ENCODE measurements around the gene ARHGEF2.

ARHGEF2 gene

DNA sequence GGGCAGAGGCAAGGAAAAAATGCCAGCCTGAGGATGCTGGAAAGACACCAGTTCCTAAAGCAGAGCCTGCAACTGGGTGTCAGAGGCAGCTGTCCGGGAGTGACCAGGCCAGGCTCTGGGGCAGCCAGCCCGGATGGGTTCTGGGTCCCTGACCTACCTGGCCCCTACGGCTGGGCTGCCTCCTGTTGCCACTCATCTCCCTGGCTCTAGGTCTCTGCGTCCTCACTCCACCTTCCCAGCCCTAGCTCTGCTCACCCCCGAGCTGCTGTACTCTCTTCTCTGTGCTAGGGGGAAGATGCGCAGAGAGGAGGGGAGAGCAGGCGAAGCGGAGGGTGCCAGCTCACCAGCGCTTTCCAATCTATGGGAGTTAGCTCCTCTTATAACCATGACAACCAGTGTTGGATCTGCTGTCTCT lies 9.0 kb downstream of the ARHGEF2 start:
- no peak for DNase-seq

DNA sequence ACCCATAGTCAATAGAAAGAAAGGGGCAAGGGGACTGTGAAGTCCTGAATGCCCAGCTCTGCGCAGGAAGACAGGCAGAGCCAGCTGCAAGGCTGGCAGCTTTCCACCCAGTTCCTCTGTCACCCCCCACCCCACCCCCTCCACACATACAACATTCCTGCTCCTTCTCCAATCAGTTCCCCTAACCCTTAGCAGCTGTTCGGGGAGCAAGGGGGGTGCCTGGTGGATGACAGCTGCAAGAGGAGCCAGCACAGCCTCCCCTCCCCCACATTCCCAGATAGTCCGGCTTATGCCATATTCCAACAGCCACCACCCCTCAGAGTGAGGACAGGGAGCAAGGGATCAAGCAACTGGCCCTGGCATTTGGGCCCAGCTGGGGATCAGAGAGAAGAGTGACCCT lies 9.7 kb downstream of the ARHGEF2 start:
- no peak for DNase-seq

- no peak for DNase-seq
These were observed 10.3 kb downstream of the ARHGEF2 start for GRCh38 chr1:155968051-155968400.

DNA sequence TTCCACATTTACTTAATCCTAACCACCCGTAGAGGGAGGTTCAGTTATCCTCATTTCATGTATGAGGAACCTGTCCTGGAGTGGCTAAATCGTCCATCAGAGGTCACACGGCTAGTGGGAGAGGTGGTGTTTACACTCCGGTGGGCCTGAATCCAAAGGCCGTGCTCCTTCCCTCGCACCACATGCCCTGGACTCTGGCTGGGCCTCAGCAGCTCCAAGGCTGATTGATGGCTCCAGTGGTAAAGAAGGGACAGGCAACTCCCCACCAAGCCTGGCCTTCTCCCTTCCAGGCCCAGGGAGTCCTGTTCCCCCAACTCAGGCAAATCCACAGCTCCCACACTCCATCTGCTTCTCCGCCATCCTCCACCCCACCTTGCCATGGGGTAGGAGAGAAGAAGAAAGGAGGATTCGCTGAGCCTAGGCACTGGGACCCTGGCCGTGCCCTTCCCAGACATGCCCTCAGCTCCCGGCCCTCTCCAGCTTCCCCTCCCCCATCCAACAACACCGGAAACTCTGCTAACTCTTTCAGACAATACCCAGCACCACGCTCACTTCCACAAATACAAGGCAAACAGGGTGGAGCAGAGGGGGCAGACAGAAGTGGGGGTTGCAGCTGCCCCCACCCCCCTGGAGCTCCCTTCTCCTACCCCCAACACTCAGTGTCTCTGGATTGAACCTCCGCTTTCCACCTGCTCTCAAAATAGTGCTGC lies 10.9 kb downstream of the ARHGEF2 start:
- no peak for DNase-seq

DNA sequence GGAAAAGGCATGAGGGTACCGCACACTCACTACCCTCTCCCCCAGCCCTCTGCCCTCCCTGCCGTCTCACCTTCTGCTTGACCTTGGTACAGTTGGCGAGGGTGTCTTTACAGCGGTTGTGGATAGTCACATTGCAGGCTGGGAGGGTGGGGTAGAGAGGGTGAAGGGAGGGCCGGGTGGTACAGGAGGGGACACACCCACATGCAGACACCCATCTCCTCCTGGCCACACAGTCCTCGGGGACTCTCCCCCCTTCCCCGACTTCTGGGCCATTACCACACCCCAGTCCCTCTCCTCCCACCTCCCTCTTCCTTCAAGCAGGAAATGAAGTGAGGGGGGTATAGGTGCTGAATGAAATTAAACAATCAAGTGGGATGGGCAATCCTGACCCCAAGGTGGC lies 11.6 kb downstream of the ARHGEF2 start:
- no peak for DNase-seq

GRCh38 chr1:155966135-155966534 lies 12.2 kb downstream of the ARHGEF2 start:
- no peak for DNase-seq

- no peak for DNase-seq
These were observed 14.2 kb downstream of the ARHGEF2 start for GRCh38 chr1:155964193-155964592.

DNA sequence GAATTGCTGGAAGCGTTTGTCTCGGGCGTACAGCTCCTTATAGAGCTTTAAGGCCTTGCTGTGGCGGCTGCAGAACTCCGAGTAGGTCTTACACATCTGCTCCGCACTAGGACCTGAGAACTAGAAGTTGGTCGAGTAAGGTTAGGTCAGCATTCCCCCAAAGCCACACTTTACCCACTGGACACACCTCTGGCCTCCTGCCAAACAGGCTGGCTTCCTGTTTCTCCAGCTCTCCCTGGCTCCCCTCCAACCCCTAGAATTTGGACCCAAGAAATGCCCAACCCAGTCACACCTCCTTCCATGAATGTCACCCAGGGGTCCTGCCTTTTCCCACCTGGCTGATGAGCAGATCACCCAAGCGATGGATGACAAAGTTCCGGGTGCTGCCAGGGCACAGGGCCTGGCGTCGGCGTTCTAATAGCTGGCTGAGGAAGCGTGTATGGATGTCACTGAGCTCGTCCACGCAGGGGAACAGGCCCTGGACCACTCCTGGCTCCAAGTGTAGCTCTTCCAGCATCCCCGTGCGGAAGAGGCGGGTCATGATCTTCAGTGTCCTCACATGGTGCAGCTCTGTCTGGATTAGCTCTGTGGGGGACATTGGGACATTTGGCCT lies 15.6 kb downstream of the ARHGEF2 start:
- DNase-seq: no peak

- no peak for DNase-seq
These were observed 16.4 kb downstream of the ARHGEF2 start for GRCh38 chr1:155961937-155962336.

GRCh38 chr1:155960081-155960745 lies 18.1 kb downstream of the ARHGEF2 start:
- DNase-seq: no peak

DNA sequence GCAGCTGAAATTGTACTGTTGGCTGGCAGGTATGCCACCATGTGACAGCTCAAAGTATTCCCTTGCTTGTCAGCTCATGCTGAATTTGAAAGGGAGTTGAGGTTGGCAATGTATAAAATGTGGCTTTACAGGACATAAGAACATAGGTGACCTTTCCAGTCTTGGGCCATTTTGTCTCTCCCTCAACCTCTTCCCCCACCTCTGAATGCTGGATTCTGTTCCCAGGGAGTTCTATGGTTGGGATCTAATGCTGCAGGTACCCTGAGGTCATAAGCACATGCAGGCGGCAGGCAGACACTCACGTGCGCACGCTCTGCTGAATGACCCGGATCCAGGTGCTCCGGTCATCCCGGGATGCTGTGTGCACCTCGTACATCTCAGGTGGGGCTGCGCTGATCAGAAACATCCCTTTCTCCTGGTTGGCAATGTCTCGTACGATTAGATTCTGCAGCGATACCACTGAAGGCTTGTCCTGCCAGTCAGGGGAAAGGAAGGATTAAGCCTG lies 20.9 kb downstream of the ARHGEF2 start:
- DNase-seq: no peak

GRCh38 chr1:155954645-155955044 lies 23.7 kb downstream of the ARHGEF2 start:
- DNase-seq: no peak

- no peak for DNase-seq
These were observed 25.8 kb downstream of the ARHGEF2 start for GRCh38 chr1:155952505-155952890.

DNA sequence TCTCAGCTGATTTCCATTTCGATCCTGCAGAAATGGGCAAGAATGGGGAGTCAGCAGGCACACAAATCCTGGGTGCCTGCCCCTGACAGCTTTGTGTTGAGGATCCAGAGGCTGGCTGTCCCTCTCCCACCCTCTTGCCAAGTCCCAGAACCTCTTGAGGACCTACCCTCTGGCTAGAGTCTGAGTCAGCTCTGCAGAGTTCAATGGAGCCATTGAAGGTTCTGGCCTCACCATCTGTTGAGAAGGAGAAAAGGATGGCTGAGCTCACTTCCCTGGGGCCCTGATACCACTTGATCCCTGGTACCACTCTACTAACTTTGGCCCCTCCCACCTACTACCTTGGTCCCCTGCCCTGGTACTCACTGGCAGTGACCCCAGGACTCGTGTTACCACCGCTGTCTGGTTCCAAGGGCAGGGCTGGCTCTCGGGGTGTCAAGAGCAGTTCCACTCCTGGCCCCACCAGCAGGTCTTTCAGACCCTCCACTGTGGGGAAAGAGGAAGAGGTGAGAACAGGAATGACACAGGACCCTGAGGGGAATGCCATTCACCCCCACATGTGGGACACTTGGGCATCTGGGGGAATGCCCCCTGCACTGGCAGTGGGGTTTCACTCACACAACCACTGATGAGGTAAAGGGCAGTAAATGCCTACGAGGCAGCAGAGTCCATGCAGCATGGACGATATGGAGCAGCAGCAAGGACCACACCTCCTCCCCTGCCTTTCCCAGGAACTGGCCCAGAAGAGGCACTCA lies 26.4 kb downstream of the ARHGEF2 start:
- DNase-seq: no peak

DNA sequence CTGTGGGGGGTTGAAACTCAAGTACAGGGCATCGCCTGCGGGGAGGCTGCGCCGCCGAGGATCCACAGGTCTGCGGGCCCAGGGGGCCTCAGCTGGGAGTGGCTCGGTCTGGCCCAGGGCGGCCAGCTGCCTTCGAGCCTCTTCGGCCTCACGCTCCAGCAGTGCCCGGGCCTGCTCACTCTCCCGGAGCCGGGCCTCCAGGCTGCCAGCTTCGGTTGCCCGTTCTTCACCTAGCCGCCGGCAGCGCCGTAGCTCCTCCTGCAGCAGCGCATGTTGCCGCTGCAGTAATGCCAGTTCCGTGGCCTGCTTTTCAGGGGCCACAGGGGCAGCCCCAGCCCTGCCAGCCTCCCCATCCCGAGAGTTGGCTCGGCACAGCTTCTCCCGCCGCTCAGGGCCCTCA lies 27.5 kb downstream of the ARHGEF2 start:
- no peak for DNase-seq

DNA sequence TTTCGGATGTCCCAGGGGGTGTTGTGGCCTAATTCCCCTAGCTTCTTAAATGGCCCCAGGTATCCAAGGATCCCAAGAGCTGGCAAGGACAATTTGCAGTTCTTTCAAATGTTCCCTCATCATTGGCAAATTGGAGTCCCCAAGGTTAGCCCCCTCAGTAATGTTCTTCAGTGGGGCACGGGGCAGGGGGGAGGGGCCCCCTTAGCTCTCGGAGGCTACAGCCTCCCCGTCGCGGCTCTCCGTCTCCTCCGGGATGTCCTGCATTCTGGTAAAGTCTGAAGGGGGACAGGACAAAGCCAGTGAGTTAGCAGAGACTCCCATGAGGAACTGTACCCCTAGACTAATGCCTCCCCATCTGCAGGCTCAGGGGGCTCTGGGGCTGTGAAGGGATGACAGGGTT lies 30.6 kb downstream of the ARHGEF2 start:
- no peak for DNase-seq

GRCh38 chr1:155947292-155947691 lies 31.1 kb downstream of the ARHGEF2 start:
- no peak for DNase-seq

- DNase-seq: no peak
These were observed 31.6 kb downstream of the ARHGEF2 start for GRCh38 chr1:155946633-155947219.

DNA sequence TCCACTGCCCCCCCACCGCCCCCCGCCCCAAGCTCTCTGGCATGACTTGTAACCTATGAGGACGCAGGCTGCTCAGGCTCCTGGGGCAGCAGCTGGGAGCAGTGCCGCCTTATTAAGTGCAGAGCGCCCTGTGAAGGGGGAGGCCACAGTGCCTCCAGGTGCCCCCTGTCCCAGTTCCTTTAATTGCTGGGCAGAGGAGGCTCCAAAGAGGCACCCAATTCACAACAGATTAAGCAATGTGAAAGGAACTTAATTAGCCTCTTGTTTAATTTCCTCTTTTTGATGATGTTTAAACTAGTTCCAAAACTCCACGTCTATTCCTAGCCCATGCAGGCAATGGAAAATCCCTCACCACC lies 33.9 kb downstream of the ARHGEF2 start:
- no peak for DNase-seq

DNA sequence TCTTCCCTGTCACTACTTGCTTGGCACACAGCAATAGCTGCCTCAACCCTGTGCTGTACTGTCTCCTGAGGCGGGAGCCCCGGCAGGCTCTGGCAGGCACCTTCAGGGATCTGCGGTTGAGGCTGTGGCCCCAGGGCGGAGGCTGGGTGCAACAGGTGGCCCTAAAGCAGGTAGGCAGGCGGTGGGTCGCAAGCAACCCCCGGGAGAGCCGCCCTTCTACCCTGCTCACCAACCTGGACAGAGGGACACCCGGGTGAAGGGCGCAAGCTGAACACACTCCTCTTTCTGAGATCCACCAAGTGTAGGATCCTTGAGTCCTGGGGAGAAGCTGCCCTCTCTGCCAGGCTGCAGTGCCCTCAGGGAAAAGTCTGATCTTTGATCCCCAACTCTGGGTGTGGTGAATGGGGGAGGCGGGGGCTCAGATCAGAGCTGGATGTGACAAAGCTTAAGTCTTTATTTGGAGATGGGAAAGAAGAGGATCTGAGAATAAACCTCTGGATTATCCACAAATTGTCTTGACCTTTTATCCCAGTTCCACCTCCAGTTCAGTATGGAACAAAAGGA lies 35.7 kb downstream of the ARHGEF2 start:
- no peak for DNase-seq

- DNase-seq: no peak
These were observed 36.4 kb downstream of the ARHGEF2 start for GRCh38 chr1:155941845-155942531.

All from stimulated activated CD4-positive, alpha-beta T cell treated with anti-CD3 and anti-CD28 coated beads, Interleukin-4, amount 100 ng/mL, for 1 hour (primary cell).